ENCODE data around the gene PLXNA2. TPM values are rescaled to one million over a fixed set of nuclear protein-coding genes. Genes with fewer than 3 reads are reported as not detected.

Gene PLXNA2
- total and polyA plus RNA-seq, 2 of the 4 experiments (the other 2 are of a cell fraction), result 0.72 to 1.1 TPM

- Histone ChIP-seq H3K9me1 (ENCODE audit: insufficient read depth, low read length) (no peaks in the 10 kb centered on the region; the same call in 1 of the 2 replicates), H2AK9ac (replicated peaks; ENCODE audit: low read depth, low read length, poor library complexity) (no peak overlapping the region), H3K79me1 (ENCODE audit: low read depth in 1 of 2, low read length in 2 of 2) (no peaks in the 10 kb centered on the region), H3K36me3 (ENCODE audit: control insufficient read depth, insufficient read depth, low read length) (no peaks in the 10 kb centered on the region), H3K4me3 (ENCODE audit: insufficient read depth, low read depth, low read length) (no peak overlapping the region), H4K5ac (ENCODE audit: low read depth, low read length) (no peak overlapping the region), H3K27me3 (ENCODE audit: control insufficient read depth, insufficient read depth, low read length) (no peaks in the 10 kb centered on the region), H2BK15ac (ENCODE audit: low read depth, low read length) (no peak overlapping the region), H3K4me2 (ENCODE audit: low read depth, low read length) (no peak overlapping the region), H2BK5ac (ENCODE audit: low read depth, low read length, poor library complexity, severe bottlenecking) (no peak overlapping the region), H3K14ac (replicated peaks; ENCODE audit: low read depth, low read length) (no peak overlapping the region), H3K18ac (ENCODE audit: low read depth, low read length) (no peak overlapping the region), H2AK5ac (ENCODE audit: low read depth, low read length) (no peak overlapping the region), H2AFZ (replicated peaks; ENCODE audit: low read length, poor library complexity) (no peak overlapping the region), H2BK20ac (ENCODE audit: low read depth, low read length) (no peak overlapping the region), H4K91ac (ENCODE audit: insufficient read depth, low read depth, low read length) (no peak overlapping the region), H3K27ac (ENCODE audit: insufficient read depth, low read length) (no peak overlapping the region), H3K9ac (ENCODE audit: low read depth, low read length) (no peak overlapping the region), H3K4me1 (ENCODE audit: control insufficient read depth, insufficient read depth, low read length) (no peaks in the 10 kb centered on the region), H2BK120ac (ENCODE audit: low read depth, low read length) (no peak overlapping the region), H3K4ac (ENCODE audit: low read depth, low read length) (no peak overlapping the region), H4K20me1 (ENCODE audit: insufficient read depth, low read length) (no peaks in the 10 kb centered on the region), H3K23ac (ENCODE audit: low read depth, low read length) (no peak overlapping the region), H4K8ac (ENCODE audit: low read depth in 2 of 2, low read length in 2 of 2) (no peak overlapping the region), H3K56ac (ENCODE audit: extremely low read depth, insufficient read depth, low read length) (no peak overlapping the region), H3K9me3 (ENCODE audit: control insufficient read depth, insufficient read depth, low read length) (no peaks in the 10 kb centered on the region)
- dilution Hi-C loops (cut with HindIII; ENCODE audit: low sequenced_read_pairs, unreplicated experiment), result no loop called here
- ATAC-seq (ENCODE audit: low read depth), result no peak
- 63% methylated on average over 2 of the region's 14 CpGs; no CpG with 5 or more reads in 1 of the 2 experiments for WGBS, 2 experiments (ENCODE audit: extremely low coverage in 2 of 2, insufficient read length in 1 of 2)
- TF ChIP-seq CHD1 (IDR thresholded peaks at IDR 0.05; ENCODE audit: low read depth, low read length) (no peak), ELK1 (IDR thresholded peaks at IDR 0.05; ENCODE audit: borderline replicate concordance, low read depth, low read length) (no peak), CEBPB (IDR thresholded peaks at IDR 0.05; ENCODE audit: low read depth, low read length) (no peak), RFX5 (IDR thresholded peaks at IDR 0.05; ENCODE audit: low read depth, low read length) (no peak), BHLHE40 (IDR thresholded peaks at IDR 0.05; ENCODE audit: low read depth, low read length) (no peak), SMC3 (IDR thresholded peaks at IDR 0.05; ENCODE audit: low read depth, low read length) (no peak), POLR2A (IDR thresholded peaks at IDR 0.05; ENCODE audit: low read depth, low read length) (no peak), NFE2L2 (IDR thresholded peaks at IDR 0.05; ENCODE audit: low read depth, low read length) (no peak)
- intact Hi-C loops (cut with micrococcal nuclease), result no loop called here
- CTCF ChIA-PET, result no interaction called here
- BruUV-seq (replicated peaks), result no TSS peak
- POLR2A ChIA-PET (ENCODE audit: unreplicated experiment), result no interaction called here
- in situ Hi-C loops (cut with MboI; ENCODE audit: low sequenced_read_pairs), result no loop called here
- no peak for DNase-seq
Observed at GRCh38 chr1:208038303-208038702, 205.9 kb downstream of the PLXNA2 start.
